ENCODE data around the gene LILRB5.
"Not testable (repeated sequence)": the region's sequence is repeated elsewhere in the genome, so short reads cannot be mapped to it uniquely, and the experiment has no call there.

Gene LILRB5

DNA sequence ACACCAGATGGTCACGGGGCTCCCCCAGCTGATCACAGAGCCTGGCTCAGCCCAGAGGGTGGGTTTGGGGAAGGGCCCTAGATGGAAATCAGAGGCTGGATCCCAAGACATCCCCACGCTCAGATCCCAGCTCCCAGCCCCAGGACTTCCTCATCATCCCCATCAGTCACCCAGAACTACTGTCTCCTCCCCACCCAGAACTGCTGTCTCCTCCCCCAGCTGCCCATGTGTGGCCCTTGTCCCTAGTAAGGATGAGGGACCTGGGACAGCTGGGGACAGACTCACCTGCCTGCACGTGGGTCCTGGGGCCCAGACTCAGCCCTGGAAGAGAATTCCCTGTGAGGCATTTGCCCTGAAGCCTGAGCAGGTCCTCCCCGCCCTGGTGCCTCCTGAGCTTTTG is 14.8 kb downstream of the LILRB5 start:
- H3K4me1 ChIP-seq (ENCODE audit: control insufficient read depth, insufficient read depth, low read length); H3K9ac ChIP-seq (ENCODE audit: low read length in 2 of 2); H3K36me3 ChIP-seq (ENCODE audit: control insufficient read depth in 2 of 2, insufficient read depth in 2 of 2, low read length in 2 of 2); H3K9me3 ChIP-seq (ENCODE audit: control insufficient read depth in 2 of 2, low read length in 2 of 2); H3K4me3 ChIP-seq (ENCODE audit: low read length in 2 of 2); H3K27me3 ChIP-seq (ENCODE audit: control insufficient read depth in 1 of 2, insufficient read depth in 2 of 2, low read length in 2 of 2); H3K27ac ChIP-seq (ENCODE audit: low read length): not testable (repeated sequence)

DNA sequence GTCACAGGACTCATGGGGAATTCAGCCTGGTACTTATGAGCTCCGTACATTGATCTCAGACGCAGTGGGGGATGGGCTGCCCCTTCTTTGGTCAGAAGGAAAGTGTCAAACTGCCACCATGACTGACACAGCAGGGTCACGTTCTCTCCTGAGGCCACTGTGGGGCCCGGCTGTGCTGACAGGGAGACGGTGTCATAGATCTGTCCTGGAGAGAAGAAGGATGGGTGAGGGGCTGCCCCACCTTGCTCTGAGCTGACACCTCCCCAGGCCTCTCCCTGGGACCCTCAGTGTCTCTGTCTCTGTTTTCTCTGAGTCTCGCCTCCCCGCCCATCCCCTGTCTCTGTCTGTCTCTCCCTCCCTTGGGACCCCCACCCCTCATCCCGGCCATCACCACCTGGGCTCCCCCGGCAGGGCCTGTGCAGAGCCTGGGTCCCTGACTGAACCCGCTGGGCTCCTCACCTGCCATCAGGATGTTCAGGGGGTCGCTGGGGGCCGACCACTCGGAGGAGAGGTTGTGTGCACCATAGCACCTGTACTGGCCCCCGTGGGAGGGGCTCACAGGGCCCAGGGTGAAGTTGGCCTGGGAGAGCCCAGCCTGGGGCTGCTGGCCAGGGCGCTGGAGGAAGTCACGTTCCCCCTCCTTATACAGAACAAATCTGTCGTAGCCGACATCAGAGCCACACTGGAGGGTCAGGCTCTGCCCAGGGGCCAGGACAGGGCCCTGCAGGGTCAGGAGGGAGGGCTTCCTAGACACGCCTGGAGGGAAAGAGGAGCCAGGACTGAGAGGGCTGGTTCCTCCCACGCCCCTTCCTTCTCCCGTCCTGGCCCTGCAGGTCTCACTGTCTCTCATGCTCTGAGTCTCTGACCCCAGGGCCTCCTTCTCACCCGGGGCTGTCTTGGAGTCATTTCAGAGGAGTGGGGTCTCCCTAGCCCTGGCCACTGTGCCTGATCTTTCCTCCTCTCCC is 16.4 kb downstream of the LILRB5 start:
- not testable (repeated sequence) for H3K9me3 ChIP-seq (ENCODE audit: control insufficient read depth in 2 of 2, low read length in 2 of 2); H3K4me1 ChIP-seq (ENCODE audit: control insufficient read depth, insufficient read depth, low read length); H3K4me3 ChIP-seq (ENCODE audit: low read length in 2 of 2); H3K36me3 ChIP-seq (ENCODE audit: control insufficient read depth in 2 of 2, insufficient read depth in 2 of 2, low read length in 2 of 2); H3K27ac ChIP-seq (ENCODE audit: low read length); H3K27me3 ChIP-seq (ENCODE audit: control insufficient read depth in 1 of 2, insufficient read depth in 2 of 2, low read length in 2 of 2); H3K9ac ChIP-seq (ENCODE audit: low read length in 2 of 2)

DNA sequence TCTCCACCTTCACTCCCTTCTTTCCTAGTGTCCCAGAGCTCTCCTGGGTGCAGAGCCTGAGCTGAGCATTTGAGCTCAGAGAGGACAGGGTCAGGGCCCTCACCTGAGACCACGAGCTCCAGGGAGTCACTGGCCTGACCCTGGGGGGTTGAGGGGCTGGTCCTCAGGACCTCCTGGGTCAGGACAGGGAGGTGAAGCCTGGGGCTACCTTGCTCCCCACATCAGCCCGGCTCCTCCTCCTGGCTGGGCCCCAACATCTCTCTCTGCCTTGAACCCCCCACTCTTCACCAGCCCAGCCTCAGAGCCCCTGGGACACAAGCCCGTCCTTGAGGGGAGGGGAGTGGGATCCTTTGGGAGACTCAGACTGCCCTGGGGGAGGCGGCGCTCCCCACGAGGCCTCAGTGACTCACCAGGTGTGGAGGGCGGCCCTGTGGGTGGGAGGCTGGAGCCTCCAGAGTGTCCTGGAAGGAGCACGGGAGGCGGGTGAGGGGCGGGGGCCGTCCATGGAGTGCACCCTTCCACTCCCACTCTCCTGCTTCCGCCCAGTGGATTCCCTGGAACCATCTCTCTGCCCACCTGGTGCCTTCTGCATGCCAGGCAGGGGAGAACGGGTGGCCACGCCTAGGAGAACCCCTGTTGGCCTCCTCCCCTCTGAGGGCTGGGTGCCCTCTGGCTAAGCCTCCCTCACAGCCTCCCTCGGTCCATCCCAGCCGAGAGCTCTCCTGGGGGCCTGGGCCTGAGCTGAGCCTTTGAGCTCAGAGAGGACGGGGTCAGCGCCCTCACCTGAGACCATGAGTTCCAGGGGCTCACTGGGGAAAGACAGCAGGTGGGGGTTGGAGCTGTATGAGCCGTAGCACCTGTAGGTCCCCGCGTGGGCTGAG is 17.3 kb downstream of the LILRB5 start:
- H3K27me3 ChIP-seq (ENCODE audit: control insufficient read depth in 1 of 2, insufficient read depth in 2 of 2, low read length in 2 of 2); H3K27ac ChIP-seq (ENCODE audit: low read length); H3K9ac ChIP-seq (ENCODE audit: low read length in 2 of 2); H3K9me3 ChIP-seq (ENCODE audit: control insufficient read depth in 2 of 2, low read length in 2 of 2); H3K4me1 ChIP-seq (ENCODE audit: control insufficient read depth, insufficient read depth, low read length); H3K4me3 ChIP-seq (ENCODE audit: low read length in 2 of 2); H3K36me3 ChIP-seq (ENCODE audit: control insufficient read depth in 2 of 2, insufficient read depth in 2 of 2, low read length in 2 of 2): not testable (repeated sequence)

DNA sequence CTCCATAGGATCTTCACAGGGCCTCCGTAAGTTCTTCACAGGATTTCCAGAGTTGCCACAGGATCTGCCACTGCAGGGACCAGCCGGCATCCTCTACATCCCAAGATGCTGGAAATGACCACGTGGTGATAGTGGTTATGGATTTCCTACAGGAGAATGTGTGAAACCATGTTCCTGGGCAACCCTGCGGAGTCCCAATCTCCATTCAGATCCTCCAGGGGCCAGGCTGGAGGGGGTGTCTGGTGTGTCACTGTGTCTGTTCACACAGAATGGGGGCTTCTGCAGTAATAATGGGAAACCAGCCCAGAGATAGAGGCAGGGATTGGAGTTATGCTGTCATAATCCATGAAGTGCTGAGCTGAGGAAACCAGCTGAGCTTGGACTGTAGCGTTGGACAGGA is 23.1 kb downstream of the LILRB5 start:
- no peak overlapping the region for H3K4me3 ChIP-seq (ENCODE audit: low read length in 2 of 2)
- H3K4me1 ChIP-seq (ENCODE audit: control insufficient read depth, insufficient read depth, low read length) = peaks cover 5% of the 10 kb centered on the region
- H3K9me3 ChIP-seq (ENCODE audit: control insufficient read depth in 2 of 2, low read length in 2 of 2) = no peaks in the 10 kb centered on the region
- H3K27ac ChIP-seq (ENCODE audit: low read length) = no peak overlapping the region
- H3K9ac ChIP-seq (ENCODE audit: low read length in 2 of 2) = no peak overlapping the region
- H3K27me3 ChIP-seq (ENCODE audit: control insufficient read depth in 1 of 2, insufficient read depth in 2 of 2, low read length in 2 of 2) = peaks cover 4 to 7% of the 10 kb centered on the region in 2 donors
- no peaks in the 10 kb centered on the region for H3K36me3 ChIP-seq (ENCODE audit: control insufficient read depth in 2 of 2, insufficient read depth in 2 of 2, low read length in 2 of 2)

DNA sequence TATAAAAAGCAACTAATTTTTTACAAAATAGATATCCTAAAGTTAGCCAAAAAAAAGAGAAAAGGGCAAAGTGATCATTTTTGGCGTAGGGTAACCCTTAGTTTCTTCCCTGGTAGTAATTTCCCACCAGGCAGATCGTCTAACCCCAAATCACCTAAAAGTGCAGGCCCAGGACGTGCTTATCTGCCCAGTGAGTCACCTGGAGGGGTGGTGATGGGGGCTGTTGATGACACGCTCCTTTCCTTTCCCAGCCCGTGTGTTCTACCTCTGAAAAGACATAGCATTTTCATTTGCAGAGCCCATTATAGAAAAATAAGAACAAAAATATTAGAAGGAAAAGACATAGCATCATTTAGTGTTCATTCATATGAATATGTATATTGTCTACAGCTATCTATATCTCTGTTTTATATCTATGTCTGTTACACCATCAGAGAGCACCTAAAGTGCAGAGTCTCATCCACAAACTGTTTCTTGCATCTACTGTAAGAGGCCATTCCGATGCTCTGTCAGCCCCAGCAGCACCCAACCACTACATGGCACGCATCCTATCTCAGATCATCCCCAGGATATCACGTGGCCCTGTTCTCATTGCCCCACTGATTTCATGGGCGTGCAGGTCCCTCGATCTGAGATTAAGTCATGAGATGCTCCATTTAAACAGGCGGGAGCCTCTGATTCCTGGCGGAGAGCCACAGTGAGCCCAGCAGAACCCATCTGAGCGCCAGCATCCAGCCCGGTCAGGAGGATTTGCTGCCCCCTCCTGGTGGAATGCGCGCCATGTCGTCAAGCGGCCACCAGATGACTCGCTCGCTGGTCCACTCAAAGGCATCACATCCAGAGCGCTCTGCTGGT is 25.8 kb downstream of the LILRB5 start:
- Histone ChIP-seq H3K27ac (ENCODE audit: low read length) (no peak overlapping the region), H3K36me3 (ENCODE audit: control insufficient read depth in 2 of 2, insufficient read depth in 2 of 2, low read length in 2 of 2) (no peaks in the 10 kb centered on the region), H3K27me3 (ENCODE audit: control insufficient read depth in 1 of 2, insufficient read depth in 2 of 2, low read length in 2 of 2) (peaks cover 10% of the 10 kb centered on the region in 2 donors), H3K9me3 (ENCODE audit: control insufficient read depth in 2 of 2, low read length in 2 of 2) (no peaks in the 10 kb centered on the region), H3K4me3 (ENCODE audit: low read length in 2 of 2) (no peak overlapping the region), H3K4me1 (ENCODE audit: control insufficient read depth, insufficient read depth, low read length) (peaks cover 5% of the 10 kb centered on the region), H3K9ac (ENCODE audit: low read length in 2 of 2) (no peak overlapping the region)

DNA sequence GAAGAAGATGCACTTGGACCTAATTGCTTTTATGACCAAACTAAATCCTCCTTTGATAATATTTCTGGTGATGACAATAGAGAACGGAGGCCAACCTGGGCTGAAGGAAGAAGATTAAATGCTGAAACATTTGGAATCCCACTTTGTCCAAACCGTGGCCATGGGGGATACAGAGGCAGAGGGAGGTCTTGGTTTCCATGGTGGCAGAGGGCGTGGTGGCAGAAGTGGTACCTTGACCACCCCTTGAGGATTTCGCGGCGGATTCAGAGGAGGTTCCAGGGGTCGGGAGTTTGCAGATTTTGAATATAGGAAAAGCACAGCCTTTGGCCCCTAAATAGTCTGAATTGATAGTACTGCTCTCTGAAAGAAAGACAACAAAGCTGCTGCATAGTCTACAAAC is 27.0 kb downstream of the LILRB5 start:
- H3K9ac ChIP-seq (ENCODE audit: low read length in 2 of 2) = no peak overlapping the region
- no peak overlapping the region for H3K4me3 ChIP-seq (ENCODE audit: low read length in 2 of 2)
- no peaks in the 10 kb centered on the region for H3K9me3 ChIP-seq (ENCODE audit: control insufficient read depth in 2 of 2, low read length in 2 of 2)
- H3K4me1 ChIP-seq (ENCODE audit: control insufficient read depth, insufficient read depth, low read length) = peaks cover 5% of the 10 kb centered on the region
- H3K36me3 ChIP-seq (ENCODE audit: control insufficient read depth in 2 of 2, insufficient read depth in 2 of 2, low read length in 2 of 2) = no peaks in the 10 kb centered on the region
- peaks cover 10 to 13% of the 10 kb centered on the region in 2 donors for H3K27me3 ChIP-seq (ENCODE audit: control insufficient read depth in 1 of 2, insufficient read depth in 2 of 2, low read length in 2 of 2)
- H3K27ac ChIP-seq (ENCODE audit: low read length) = no peak overlapping the region

DNA sequence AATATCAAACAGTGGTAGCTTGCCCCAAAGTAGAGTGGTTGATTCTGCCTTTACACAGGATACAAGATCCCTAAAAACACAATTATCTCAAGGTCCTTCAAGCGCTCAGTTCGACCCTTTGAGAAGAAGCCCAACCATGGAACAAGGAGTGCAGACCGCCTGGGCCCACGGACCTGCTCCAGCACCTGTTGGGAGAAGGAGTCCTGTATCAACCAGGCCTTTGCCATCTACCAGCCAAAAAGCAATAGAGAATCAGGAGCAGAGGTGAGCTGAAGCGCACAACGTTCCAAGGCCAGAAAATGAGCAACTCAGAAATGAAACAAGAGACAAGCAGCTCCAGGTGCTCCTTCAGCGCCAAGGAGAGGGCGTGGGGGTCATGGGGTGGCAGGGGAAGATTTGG is 27.9 kb downstream of the LILRB5 start:
- Histone ChIP-seq H3K36me3 (ENCODE audit: control insufficient read depth in 2 of 2, insufficient read depth in 2 of 2, low read length in 2 of 2) (no peaks in the 10 kb centered on the region), H3K27me3 (ENCODE audit: control insufficient read depth in 1 of 2, insufficient read depth in 2 of 2, low read length in 2 of 2) (peaks cover 10 to 13% of the 10 kb centered on the region in 2 donors), H3K4me3 (ENCODE audit: low read length in 2 of 2) (no peak overlapping the region), H3K4me1 (ENCODE audit: control insufficient read depth, insufficient read depth, low read length) (peaks cover 5% of the 10 kb centered on the region), H3K27ac (ENCODE audit: low read length) (no peak overlapping the region), H3K9ac (ENCODE audit: low read length in 2 of 2) (no peak overlapping the region), H3K9me3 (ENCODE audit: control insufficient read depth in 2 of 2, low read length in 2 of 2) (no peaks in the 10 kb centered on the region)

DNA sequence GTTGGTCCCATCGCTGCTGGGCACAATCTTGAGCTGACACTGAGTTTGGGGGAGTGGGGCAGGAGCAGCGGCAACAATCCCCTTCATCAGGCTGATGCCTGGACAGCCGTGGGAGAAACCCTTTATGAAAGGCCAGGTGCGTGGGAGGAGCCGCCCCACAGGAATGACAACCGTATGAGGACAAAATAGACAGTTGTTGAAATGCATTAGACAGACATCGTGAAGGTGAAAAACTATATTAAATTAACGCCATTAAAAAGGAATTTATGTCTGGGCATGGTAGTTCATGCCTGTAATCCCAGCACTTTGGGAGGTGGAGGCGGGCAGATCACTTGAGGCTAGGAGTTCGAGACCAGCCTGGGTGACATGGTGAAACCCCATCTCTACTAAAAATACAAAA is 32.5 kb downstream of the LILRB5 start:
- not testable (repeated sequence) for H3K27ac ChIP-seq (ENCODE audit: low read length); H3K9ac ChIP-seq (ENCODE audit: low read length in 2 of 2); H3K4me1 ChIP-seq (ENCODE audit: control insufficient read depth, insufficient read depth, low read length); H3K36me3 ChIP-seq (ENCODE audit: control insufficient read depth in 2 of 2, insufficient read depth in 2 of 2, low read length in 2 of 2); H3K4me3 ChIP-seq (ENCODE audit: low read length in 2 of 2); H3K9me3 ChIP-seq (ENCODE audit: control insufficient read depth in 2 of 2, low read length in 2 of 2)
- H3K27me3 ChIP-seq (ENCODE audit: control insufficient read depth in 1 of 2, insufficient read depth in 2 of 2, low read length in 2 of 2) = peaks cover 6 to 12% of the 10 kb centered on the region in 2 donors

DNA sequence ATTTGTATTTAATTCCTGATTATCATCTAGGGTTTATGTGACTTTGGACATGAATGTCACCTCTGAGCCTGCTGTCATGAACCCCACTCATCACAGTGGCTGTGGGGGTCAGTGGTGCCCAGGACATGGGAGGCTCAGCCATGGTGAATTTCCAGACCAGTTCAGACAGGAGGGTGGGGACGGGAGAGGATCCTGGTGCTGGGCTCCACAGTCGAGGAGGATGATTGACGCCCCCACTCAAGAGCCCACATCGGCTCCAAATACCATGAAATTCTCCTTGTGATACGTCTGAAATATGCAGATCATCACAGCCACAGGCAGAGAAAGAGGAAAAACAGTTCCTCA is 33.2 kb downstream of the LILRB5 start:
- not testable (repeated sequence) for H3K36me3 ChIP-seq (ENCODE audit: control insufficient read depth in 2 of 2, insufficient read depth in 2 of 2, low read length in 2 of 2); H3K4me1 ChIP-seq (ENCODE audit: control insufficient read depth, insufficient read depth, low read length)

DNA sequence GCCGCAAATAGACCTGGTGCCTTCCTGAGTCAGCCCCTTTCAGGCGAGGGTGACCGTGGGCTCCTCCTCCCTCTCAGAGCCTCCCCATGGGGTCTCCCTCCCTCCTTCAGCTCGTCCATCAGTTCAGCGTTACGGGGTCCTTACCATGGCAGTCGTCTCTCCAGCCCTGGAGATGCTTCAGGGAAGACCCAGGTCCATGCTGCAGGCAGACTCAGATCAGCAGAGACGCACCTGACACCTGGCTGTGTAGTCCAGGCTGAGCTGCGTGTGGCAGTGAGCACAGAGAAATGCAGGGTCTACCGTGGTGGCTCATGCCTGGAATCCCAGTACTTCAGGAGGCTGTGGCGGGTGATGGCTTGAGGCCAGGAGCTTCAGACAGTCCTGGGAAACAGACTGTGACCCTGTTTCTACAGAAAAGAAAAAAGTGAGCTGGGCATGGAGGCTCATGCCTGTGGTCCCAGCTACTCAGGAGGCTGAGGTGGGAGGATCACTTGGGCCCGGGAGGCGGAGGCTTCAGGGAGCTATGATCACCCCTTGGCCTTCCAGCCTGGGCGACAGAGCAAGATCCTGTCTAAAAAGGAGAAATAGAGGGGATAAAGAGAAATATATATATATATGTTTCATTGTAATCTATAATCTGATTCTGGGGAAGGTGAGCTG is 33.7 kb downstream of the LILRB5 start:
- H3K4me3 ChIP-seq (ENCODE audit: low read length in 2 of 2); H3K4me1 ChIP-seq (ENCODE audit: control insufficient read depth, insufficient read depth, low read length); H3K27ac ChIP-seq (ENCODE audit: low read length); H3K36me3 ChIP-seq (ENCODE audit: control insufficient read depth in 2 of 2, insufficient read depth in 2 of 2, low read length in 2 of 2); H3K9ac ChIP-seq (ENCODE audit: low read length in 2 of 2); H3K9me3 ChIP-seq (ENCODE audit: control insufficient read depth in 2 of 2, low read length in 2 of 2): not testable (repeated sequence)
- peaks cover 4 to 12% of the 10 kb centered on the region in 2 donors for H3K27me3 ChIP-seq (ENCODE audit: control insufficient read depth in 1 of 2, insufficient read depth in 2 of 2, low read length in 2 of 2)

More for the DNA sequence above, 33.2 kb downstream of the LILRB5 start:
- peaks cover 5 to 12% of the 10 kb centered on the region in 2 donors for H3K27me3 ChIP-seq (ENCODE audit: control insufficient read depth in 1 of 2, insufficient read depth in 2 of 2, low read length in 2 of 2)
- not testable (repeated sequence) for H3K9ac ChIP-seq (ENCODE audit: low read length in 2 of 2); H3K4me3 ChIP-seq (ENCODE audit: low read length in 2 of 2); H3K27ac ChIP-seq (ENCODE audit: low read length); H3K9me3 ChIP-seq (ENCODE audit: control insufficient read depth in 2 of 2, low read length in 2 of 2)
